ENCODE data around the gene JAK2.
"Not testable (repeated sequence)": the region's sequence is repeated elsewhere in the genome, so short reads cannot be mapped to it uniquely, and the experiment has no call there.

Gene JAK2

DNA sequence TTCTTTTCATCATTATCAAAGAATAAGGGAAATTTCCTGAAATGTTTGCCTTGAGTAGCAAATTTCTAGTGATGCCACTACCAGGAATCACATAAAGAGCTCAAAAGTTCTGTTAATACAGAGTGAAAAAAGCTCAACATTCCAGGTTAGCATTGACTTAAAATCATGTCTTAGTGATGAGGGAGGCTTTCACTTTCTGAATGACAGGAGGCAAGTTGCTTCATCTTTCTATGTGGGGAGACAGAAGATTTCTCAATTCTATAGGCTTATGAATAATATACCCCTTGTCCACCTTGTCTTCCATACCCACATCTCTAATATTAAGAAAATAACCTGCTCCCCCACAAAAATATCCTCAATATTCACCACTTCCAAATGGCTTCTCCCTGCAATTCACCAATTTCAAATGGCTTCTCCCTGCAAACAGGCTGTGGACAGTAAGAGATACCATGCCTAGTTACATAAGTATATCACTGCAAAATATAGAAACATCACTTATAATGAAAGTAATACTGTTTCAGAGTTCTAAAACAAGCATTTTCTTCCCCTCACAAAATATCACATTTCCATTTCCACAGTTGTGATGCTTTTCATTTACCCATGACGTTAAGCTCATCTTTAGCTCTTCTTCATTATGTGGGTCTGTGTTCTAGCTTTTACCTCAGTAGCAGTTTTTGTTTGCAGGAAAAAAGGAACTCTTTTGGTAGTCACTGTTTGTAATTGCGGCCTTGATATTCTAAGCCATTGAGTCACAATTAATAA lies 2.2 kb upstream of the JAK2 start:
- DNase-seq = no peak

DNA sequence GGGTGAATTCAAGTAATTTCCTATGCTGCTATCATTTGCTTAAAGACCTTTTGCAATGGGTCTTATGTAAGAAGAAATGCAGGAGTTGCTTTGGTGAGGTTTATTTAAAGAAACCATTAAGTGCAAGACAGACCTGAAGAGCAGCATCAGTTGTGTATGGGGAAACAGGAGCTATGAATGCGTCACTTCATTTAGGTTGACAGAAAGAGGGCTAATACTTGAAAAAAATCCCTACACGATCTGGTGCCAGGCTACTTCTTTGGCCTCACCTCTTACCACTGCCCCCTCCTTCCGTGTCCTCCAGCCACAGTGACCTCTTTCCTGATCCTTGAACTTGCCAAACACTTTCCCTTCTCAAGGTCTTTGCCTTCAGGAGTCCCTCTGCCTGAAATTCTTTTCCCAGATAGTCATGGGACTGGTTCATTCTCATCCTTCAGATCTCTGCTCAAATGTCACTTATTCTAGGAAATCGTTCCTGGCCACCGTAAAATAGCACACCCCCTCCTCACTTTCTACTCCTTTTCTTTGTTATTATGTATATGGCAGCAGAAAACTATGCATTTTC lies 1.4 kb upstream of the JAK2 start:
- no peak for DNase-seq

DNA sequence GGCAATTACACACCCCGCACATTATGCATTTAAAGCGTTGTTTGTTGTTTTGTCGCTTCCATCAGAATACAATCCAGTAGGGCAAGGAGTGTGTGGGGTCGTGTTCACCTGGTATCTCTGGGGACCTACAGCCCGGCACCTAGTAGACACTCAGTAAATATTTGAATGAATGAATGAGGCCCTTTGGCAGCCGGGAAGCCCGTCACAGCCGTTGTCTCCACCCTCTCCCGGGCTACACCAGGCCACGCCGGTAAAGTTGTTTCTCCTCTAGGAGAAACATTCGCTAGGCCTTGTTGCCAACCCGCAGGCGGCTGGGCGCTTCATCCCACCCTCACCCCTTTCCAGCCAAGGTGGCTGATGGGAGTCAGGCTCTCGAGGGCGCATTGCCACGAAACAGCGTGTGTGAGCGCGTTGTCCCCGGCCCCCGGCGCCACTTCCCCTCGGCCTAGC lies 876 bp upstream of the JAK2 start:
- no peak for DNase-seq

DNA sequence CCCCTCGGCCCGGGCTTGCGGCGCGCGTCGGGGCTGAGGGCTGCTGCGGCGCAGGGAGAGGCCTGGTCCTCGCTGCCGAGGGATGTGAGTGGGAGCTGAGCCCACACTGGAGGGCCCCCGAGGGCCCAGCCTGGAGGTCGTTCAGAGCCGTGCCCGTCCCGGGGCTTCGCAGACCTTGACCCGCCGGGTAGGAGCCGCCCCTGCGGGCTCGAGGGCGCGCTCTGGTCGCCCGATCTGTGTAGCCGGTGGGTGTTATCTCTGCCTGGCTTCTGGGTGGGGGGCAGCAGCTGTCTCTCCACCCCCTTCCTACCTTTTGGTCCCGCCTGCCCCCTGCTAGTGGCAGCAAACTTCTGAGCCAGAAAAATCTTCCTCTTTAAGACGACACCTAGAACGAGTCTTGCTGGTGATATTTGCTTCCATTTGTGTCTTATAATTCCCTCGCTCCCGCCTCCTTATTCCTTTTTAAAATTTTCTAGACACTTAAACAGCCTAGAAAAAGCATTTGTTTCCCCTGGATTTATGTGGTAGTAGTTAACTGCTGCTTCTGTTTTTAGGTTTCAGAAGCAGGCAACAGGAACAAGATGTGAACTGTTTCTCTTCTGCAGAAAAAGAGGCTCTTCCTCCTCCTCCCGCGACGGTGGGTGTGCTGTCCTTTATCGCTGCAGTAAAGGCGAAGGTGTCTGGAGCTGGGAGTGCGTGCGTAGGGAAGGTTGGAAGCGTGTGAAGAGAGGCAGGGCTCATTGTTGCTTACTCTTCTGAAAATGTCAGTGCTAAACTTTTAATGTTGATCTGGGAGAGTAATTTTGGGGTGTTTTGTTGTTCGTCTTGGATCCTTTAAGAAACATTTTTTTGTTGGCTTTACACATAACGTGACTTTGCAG lies 554 bp downstream of the JAK2 start:
- DNase-seq = peak; percentile 19 to 28

DNA sequence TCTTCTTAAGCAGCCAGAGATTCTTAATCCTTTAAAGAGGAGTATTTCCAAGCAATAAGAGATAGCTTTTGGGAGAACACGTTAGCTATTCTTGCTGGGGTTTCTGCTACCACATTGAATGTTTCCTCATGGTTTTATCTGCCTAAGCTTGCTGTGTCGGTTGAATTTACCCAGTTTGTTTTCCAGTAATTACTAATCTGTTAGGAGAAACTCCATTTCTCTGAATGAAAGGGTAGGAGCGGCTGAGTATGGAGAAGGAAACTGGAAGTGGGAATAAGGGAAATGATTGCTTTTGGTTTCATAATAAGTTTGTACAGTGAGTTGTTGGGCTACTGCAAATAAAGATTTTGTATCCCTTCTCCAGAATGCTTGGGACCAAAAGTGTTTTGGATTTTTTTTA lies 1.2 kb downstream of the JAK2 start:
- no peak for DNase-seq

DNA sequence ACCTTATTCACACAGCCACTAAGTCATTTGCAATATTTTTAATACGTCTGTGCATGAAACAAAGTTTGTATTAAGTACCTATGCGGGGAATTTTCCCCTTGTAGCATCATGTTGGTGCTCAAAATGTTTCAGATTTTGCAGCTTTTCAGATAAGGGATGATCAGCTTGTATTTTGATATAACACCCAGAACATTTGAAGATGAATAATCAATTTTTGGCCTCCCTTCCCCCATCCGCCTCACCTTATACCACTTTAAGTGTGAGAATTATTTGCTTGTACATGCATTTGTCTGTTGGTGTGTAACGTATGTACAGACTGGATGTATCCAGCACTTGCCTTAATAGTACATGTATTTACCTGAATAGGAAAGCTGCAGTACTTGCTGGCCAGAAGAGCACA lies 1.7 kb downstream of the JAK2 start:
- DNase-seq = no peak

DNA sequence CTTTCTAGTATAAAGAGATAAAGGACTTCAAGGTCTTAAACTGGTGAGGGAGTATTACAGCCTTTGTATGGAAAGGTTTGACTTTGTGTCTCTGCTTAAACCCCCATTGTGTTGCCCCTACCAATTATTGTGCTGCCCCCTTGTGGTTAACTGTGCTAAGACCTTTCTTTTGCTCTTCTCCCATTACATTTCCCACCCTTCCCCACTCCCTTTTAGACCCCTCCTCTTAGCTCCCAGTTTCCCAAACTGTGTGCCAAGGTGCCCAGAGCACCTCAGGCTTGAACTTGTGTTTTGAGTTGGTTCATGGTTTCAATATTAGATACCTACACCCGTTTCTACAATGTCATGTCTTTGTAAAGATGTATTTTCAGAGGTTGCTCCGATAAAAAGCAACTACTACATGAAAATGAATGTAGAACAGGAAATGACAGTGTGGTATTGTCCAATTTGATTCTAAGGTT lies 2.9 kb downstream of the JAK2 start:
- peak; percentile 23 to 70 for DNase-seq

DNA sequence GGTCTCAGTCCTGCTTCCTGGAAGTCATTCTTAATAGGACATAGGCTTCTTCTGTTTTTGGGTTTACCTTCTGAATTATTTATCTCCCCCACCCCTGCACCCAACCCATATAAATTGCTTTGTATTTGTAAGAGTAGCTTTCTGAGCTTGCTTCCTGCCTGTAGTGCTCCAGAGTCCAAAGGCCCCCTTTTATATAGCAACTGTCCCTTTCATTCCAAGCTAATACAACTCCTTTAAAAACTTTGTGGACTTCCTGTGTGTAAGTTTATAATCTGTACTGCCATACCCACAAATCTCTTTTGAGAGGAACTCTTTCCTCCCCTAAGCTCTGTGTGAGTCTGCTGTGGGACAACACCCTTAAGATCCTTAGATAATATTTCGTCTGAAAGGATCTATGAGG lies 7.8 kb downstream of the JAK2 start:
- DNase-seq = no peak

DNA sequence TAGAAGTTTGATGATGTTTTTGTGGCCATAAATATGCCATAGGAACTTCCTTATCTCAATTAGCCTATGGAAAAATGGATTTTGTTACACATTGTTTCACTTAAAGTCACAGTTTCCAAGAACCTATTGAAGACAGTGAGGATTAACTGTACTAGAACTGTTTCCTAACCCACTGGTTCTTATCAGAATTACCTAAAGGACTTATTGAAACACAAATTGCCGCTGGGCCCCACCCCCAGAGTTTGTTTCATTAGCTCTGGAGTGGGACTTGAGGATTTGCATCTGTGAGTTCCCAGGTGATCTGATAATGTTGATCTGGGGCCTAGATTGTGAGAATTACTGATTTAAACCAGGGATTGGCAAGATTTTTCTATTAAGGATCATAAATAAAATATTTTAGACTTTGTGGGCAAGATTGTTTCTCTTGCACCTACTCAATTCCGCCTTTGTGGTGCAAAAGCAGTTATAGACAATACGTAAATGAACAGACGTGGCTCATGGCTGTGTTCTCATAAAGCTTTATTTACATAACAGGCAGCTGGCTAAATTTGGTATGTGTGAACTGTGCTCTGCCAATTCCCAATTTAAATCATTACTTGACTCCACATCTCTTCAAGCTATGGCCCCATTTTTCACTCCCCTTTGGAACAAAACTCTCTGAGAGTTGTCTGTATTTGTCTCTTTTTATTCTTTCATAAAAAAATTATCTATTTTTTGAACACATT lies 9.3 kb downstream of the JAK2 start:
- DNase-seq = no peak

DNA sequence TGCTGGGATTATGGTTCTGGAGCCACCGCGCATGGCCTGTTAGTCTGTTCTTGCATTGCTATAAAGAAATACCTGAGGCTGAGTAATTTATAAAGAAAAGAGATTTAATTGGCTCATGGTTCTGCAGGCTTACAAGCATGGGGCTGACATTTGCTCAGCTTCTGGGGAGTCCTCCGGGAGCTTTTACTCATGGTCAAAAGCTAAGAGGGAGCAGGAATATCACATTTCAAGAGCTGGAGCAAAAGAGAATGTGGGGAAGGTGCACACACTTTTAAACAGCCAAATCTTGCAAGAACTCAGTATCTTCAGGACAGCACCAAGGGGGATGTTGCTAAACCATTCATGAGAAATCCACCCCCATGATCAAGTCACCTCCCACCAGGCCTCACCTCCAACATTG lies 12.1 kb downstream of the JAK2 start:
- DNase-seq = no peak

DNA sequence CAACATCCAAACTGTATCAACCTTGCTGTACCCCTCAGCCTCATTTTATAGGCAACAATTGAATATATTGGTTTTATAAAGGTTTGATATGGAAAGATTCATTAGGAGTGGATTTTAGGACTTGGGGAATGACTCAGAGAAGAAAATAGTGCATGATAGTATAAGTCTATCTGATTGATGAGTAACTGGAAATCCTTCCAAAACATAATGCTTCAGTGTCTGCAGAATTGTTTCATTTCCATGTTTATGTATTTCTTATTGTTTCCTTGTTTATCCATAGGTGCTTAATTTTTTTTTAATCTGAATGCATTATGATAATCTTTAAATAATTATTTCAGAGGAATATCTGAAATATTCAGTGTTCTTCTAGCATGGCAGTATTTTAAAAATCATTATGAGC lies 12.6 kb downstream of the JAK2 start:
- no peak for DNase-seq

DNA sequence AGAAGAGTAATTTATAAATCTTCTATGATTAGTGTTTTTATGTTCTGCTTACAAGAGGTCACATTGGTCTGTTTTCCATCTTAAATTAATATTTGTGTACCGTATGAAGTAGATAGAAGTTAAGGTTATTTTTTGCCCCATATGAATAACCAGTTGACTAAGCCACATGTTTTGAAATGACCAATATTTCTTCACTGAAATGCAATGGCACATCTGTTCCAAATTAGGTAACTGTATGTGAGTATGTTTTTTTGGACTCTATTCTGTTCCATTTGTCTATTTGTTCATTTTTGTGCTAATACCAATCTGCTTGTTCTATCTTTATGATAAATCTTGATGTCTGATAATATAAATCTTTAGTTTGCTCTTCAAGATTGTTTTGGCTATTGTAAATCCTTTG lies 17.7 kb downstream of the JAK2 start:
- DNase-seq = no peak

DNA sequence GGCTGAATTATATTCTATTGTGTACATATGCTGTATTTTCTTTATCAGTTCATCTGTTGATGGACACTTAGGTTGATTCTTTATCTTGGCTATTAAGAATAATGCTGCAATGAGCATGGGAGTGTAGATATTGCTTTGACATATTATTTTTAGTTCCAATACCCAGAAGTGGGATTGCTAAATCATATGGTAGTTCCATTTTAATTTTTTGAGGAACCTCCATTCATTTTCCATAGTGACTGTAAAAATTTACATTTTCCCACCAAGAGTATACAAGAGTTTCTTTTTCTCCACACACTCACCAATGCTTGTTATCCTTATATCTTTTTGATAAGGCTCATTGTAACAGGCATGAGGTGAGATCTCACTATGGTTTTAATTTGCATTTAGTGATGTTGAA lies 19.4 kb downstream of the JAK2 start:
- no peak for DNase-seq

DNA sequence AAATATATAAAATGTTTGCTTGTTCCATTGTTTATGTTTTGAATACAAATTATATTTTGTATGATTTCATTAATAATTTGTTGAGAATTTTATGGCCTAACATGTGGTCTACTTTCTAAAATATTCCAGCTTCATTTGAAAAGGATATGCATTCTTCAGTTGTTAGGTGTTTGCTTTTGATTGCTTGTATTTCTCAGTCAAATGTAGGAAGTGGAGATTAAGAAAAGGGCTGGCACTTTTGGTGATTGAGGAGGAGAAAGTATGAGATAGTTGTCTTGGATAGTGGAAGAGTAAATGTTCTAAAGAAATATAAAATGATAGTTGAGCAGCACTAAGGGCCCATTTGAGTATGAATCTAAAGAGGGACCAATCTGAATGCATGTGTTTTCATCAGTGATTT lies 23.1 kb downstream of the JAK2 start:
- DNase-seq = no peak

DNA sequence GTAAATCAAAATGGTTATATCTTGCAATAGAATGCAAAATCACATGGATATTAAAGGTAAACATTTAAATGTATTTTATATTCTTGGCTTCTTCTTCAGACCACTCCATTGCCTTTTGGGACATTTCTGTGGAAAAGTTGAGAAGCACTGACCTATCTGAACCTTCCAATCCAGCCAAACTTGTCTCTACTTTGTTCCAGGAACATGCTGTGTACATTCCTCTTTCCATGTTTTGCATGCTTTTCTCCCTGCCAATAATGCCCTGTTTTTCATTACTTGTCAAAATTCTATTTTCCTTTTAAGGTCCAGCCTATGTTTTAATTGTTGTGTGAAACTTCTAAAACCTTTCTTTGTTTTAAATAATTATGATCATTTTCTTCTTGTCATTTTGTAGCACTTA lies 28.3 kb downstream of the JAK2 start:
- DNase-seq = no peak

DNA sequence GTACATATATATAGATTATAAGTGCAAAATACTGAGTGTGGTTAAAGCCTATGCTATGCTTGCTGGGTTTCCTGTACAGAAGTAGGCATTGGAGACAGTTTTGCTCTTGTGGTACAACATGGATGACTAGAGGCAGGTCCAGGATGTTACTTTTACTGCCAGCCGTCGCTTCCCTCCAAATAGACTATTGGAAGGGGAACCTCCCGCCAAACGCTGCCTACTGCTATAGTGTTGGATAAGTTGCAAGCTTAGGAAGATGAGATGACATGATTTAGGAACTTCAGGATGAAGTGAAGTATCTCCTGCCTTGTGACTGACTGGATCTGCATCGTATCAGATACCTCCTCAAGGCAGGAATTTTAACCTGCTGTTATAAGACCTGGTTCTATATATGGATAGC lies 30.9 kb downstream of the JAK2 start:
- no peak for DNase-seq

DNA sequence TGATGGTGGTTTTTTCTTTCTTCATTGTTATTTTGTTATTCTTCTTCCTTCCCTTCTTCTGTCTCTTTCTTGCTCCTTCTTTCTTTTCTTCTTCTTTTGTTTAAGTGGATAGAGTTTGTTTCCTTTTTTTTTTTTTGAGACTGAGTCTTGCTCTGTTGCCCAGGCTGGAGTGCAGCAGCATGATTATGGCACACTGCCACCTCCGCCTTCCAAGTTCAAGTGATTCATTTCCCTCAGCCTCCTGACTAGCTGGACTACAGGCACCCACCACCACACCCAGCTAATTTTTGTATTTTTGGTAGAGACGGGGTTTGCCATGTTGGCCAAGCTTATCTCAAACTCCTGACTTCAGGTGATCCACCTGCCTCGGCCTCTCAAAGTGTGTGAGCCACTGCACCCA lies 40.3 kb downstream of the JAK2 start:
- DNase-seq = no peak

DNA sequence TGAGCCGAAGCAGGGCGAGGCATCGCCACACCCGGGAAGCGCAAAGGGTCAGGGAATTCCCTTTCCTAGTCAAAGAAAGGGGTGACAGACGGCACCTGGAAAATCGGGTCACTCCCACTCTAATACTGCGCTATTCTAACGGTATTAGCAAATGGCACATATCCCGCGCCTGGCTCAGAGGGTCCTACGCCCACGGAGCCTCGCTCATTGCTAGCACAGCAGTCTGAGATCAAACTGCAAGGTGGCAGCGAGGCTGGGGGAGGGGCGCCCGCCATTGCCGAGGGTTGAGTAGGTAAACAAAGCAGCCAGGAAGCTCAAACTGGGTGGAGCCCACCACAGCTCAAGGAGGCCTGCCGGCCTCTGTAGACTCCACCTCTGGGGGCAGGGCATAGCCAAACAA lies 46.9 kb downstream of the JAK2 start:
- DNase-seq = not testable (repeated sequence)

DNA sequence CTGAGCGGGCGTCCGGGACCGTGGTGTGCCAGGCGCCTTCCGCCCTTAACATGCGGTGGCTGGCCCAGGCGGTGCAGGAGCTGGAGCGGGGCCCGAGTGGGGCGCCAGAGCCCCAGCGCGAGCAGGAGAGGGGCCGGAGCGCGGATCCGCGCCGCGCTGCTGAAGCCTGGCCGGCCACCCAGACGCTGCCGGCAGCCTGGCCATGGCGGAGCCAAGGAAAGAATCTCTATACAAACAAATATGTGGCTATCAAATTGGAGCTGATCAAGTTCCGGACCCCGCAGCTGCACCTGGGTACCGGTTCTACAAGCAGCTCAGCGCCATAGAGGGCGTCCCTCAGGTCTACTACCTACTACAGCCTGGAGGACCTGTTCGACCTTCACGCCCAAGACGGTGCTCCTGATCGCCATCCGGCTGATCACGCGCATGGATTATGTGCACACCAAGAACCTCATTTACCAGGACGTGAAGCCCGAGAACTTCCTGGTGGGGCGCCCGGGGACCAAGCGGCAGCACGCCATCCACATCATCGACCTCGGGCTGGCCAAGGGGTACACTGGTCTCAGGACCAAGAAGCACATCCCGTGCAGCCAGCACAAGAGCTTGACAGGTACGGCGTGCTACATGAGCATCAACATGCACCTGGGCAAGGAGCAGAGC lies 55.8 kb downstream of the JAK2 start:
- DNase-seq = no peak

DNA sequence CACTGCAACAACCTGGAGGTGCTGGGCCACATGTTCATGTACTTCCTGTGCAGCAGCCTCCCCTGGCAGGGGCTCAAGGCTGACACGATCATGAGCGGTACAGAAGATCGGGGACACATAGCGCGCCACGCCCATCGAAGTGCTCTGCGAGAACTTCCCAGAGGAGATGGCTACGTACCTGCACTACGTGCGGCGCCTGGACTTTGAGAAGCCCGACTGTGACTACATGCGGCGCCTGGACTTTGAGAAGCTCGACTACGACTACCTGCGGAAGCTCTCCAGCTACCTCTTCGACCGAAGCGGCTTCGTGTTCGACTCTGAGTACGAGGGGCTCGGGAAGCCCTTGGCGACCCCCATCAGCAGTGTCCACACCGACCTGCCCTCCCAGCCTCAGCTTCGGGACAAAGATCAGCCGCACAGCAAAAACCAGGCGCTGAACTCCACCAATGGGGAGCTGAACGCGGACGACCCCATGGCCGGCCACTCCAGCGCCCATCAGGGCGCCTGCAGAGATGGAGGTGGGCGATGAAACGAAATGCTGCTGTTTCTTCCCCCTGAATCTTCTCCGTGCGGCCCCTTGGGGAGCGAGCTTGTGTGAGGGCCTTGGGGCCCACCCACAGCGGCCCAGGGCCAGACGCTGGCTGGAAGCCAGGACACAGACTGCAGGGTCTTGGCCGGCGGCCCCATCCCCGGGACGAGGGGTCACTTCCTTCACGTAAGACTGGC lies 56.5 kb downstream of the JAK2 start:
- no peak for DNase-seq

DNA sequence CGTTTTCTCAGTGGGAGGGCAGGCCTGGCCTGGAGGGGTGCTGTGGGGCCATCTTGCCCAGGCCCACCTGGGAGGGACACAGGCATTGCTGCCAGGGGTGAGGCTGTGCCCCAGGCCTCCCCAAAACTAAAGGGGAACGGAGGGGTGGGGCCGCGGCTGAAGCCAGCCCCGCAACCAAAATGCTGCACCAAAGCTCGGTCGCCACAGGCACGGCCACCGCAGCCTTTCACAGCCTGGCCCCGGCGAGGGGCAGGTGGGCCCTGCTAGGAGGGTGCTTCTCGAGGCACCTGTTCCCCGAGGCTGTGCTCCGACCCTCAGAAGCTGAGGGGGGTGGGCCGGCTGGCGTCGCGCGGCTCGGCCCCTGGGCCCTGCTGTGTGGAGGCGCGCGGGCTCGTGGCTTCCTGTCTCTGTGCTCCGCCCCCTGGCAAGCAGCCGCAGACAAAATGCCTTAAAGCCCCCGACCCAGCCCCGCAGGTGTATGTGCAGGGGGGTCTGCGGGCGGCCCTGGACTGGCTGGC lies 57.6 kb downstream of the JAK2 start:
- no peak for DNase-seq

DNA sequence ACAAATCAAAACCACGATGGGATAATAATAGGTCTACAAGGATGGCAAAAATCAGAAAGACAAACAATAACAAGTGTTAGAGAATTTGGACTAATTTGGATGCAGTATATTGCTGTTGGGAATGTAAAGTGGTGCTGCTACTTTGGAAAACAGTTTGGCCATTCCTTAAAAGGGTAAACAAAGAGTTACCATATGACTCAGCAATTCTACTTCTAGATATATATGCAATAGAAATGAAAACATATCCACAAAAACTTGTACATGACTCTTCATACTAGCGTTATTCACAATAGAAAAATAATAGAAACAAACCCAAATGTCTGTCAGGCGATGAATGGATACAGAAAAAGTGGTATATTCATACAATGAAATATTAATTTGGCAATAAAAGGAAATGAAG lies 58.3 kb downstream of the JAK2 start:
- DNase-seq = no peak

Measured in CD4-positive, alpha-beta T cell treated with Interleukin-1 beta for 1 hour (primary cell).